IPS DF 19.7 (cell line): Measurements from ENCODE around the gene PIK3C2G.

Experiments
- DNase-seq: peaks from one replicate; pipeline ENCODE4 v3.0.0-alpha.2; 2013; ENCODE audit warnings: low read depth, low spot score

PIK3C2G gene

DNA sequence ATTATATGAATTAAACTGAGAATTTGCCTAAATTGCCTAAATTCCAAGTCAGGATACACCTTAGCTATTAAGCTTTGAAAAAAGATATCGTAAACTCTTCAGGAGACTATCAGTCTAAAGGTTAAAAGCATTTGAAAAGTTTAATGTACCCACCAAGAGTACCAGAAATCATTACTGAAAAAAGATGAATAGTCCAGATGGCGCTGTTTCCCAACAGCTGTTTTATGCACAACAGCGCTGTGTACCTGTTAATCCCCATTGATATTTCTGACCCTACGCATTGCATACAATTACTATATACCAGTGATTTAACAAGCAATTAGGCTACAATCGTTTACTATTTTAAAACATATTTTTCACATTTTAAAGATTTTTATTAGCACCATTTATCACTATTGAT is 291.5 kb downstream of the PIK3C2G start:
- DNase-seq: no peak

GRCh38 chr12:18556161-18556560 is 294.8 kb downstream of the PIK3C2G start:
- no peak for DNase-seq

GRCh38 chr12:18559242-18559641 is 297.9 kb downstream of the PIK3C2G start:
- no peak for DNase-seq

GRCh38 chr12:18562531-18562930 is 301.2 kb downstream of the PIK3C2G start:
- no peak for DNase-seq

- DNase-seq: no peak
These were observed 303.0 kb downstream of the PIK3C2G start for GRCh38 chr12:18564306-18564705.

DNA sequence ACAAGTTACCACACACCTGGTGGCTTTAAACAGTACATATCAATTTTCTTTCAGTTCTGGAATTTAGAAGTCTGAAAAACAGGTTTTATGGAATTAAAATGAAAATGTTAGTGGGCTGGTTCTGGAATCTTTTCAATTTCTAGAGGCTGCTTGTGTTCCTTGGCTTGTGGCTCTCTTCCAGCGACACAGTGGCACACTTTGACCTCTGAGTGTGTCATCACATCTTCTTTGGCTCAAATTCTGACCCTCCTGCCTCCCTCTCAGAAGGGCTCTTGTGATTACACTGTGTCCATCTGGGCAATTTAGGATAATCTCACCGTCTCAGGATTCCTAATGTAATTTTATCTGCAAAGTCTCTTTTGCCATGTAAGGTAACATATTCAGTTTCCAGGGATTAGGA is 306.5 kb downstream of the PIK3C2G start:
- no peak for DNase-seq

- no peak for DNase-seq
These were observed 309.2 kb downstream of the PIK3C2G start for GRCh38 chr12:18570543-18570942.

- no peak for DNase-seq
These were observed 314.8 kb downstream of the PIK3C2G start for GRCh38 chr12:18576104-18576626.

GRCh38 chr12:18576648-18577047 is 315.3 kb downstream of the PIK3C2G start:
- DNase-seq: no peak

- DNase-seq: no peak
These were observed 316.9 kb downstream of the PIK3C2G start for GRCh38 chr12:18578191-18578590.

GRCh38 chr12:18580291-18580690 is 319.0 kb downstream of the PIK3C2G start:
- no peak for DNase-seq

DNA sequence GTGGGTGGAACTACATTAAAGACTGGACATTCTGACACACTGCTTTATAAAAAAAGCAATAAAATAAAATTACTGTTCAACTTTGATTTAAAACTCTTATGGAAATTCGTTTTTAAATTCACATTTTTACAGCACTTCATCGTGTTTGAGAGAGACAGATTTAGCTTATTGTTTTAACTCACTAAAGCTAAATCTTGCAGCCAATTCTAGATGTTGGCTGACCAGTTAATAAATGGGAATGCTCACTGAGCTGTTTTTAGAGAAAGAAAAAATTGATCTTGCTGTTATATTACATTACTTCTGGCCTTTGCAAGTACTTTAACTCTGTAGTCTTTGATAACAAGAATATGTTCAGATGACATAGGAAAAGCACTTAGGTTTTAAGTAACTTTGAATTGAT is 319.4 kb downstream of the PIK3C2G start:
- DNase-seq: no peak

- no peak for DNase-seq
These were observed 320.1 kb downstream of the PIK3C2G start for GRCh38 chr12:18581232-18581962.

GRCh38 chr12:18583655-18584054 is 322.3 kb downstream of the PIK3C2G start:
- DNase-seq: no peak

DNA sequence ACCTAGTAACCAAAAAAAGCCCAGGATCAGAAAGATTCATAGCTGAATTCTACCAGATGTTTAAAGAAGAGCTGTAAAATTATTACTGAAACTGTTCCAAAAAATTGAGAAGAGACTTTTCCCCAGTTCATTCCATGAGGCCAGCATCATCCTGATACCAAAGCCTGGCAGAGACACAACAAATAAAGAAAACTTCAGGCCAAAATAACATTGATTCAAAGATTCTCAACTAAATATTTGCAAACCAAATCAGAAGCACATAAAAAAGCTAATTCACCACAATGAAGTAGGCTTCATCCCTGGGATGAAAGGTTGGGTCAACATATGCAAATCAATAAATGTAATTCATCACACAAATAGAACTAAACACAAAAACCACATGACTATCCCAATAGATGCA is 325.3 kb downstream of the PIK3C2G start:
- no peak for DNase-seq

GRCh38 chr12:18589316-18589715 is 328.0 kb downstream of the PIK3C2G start:
- no peak for DNase-seq

- DNase-seq: no peak
These were observed 330.2 kb downstream of the PIK3C2G start for GRCh38 chr12:18591473-18591872.

DNA sequence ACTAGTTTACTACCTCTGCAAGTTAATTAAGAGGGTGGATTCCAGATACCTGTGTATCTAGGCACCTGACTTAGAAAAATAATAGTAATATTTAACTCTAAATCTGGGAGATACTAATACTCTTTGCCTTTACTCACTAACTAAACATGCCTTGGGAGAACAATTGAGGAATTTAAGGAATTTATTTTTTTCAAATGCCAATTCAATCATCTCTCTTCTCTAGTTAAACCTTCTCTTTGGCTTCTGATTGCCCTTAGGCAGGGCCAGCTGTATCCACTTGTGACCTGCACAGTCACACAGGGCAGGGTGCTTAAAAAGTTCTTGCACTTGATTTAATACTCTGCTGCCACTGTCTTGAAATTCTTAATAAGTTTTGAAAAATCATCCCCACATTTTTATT is 334.1 kb downstream of the PIK3C2G start:
- DNase-seq: peak; percentile 3

GRCh38 chr12:18601962-18602361 is 340.6 kb downstream of the PIK3C2G start:
- no peak for DNase-seq

DNA sequence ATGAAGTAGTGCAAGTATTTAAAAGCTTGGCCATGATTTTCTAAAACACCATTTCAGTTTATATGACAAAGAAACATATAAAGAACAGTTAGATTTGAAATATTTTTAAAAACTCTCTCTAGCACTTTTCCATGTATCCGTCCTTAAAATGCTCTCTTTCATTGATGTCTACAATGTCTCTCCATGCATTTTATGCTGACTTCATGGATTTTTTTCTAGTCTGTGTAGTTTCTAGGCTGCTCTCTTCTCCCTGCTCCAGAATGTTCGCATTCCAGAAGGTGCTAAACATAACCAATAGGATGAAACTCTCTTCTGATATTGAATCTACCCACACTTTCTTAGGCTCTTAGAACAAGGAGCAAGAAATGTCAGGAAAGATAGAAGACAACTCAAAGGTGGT is 351.7 kb downstream of the PIK3C2G start:
- no peak for DNase-seq

DNA sequence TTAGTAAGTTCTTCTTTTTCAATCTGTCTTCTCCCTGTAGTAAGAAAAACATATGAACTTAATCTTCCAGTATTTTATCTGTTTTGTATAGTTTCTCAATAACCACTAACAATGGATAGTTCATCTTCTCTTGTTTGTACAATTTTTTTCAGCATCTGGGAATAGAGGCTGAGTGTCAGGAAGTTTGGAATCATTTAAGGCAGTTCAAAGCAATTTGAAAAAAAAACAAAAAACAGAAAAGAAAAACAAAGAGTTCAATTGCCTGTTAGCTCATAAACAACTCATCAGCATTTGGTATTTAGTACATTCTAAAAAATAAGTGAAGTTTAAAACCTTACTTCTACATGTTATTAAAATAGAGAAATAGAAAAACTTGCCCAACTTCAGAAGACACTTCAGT is 359.7 kb downstream of the PIK3C2G start:
- no peak for DNase-seq

DNA sequence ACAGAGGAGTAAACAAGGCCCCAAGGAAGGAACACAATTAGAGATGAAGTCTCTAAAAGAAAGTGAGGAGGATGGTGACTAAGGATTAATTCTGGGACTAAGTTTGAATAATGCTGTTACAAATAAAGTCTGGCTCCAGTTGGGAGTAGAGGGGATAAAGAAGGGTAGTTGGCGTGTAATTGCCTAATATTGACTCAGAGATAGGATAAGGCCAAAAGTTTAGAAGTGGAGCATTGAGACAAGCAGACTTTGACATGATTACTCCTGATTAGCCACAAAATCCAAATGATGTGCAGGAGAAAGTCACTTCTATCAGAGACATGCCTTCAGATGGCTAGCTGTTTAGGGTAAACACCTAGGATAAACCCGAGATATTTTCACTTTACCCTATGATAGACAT is 368.1 kb downstream of the PIK3C2G start:
- DNase-seq: no peak

DNA sequence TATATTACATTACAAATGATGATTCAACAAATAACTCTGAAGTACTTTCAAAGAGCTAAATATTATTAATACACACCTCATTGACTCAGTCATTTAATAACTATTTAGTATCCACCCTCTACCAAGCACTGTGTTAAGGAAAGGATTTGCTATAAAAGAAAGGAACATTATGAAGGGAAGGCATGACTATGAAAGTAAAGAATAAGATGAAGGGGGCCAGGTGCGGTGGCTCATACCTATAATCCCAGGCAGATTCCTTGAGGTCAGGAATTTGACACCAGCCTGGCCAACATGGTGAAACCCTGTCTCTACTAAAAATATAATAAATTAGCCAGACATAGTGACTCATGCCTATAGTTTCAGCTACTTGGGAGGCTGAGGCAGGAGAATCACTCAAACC is 368.6 kb downstream of the PIK3C2G start:
- DNase-seq: no peak

DNA sequence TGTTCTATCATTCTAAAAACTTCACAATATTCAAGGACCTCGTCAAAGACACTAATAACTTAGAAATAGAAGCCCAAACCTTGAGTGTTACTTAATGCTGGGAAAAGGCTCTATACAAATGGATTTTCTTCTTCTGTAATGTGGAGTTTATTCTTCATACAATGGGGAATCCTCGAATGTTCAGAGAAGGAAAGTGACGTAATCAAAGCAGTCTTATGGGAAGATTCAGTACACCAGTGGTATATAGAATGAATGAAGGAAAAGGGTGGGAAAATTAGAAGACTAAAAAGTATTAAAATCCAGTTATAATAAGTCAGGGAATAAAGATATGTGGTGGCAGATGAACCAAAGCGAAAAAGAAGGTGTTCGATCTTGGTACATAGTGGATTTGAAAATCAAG is 370.0 kb downstream of the PIK3C2G start:
- DNase-seq: no peak
